Peyer's patch (tissue), 4 donors: ENCODE measurements around the gene FBRSL1.

Experiments
- POLR2A ChIP-seq, 2 donors: fragments of 450-650 bp; IDR thresholded peaks; one replicate each; pipeline ENCODE4 v1.5.1; 2017; ENCODE audit warnings: antibody characterized with exemption in 2 of 2, mild to moderate bottlenecking in 2 of 2, moderate library complexity in 2 of 2
- TF ChIP-seq, protein P1 (sequence below), 6 experiments: fragments of 450-650 bp in 4 of 6; fragments of 200-600 bp in 2 of 6; sonication (generic) in 1 of 6; IDR thresholded peaks; one replicate each; pipeline ENCODE4 v1.5.1; 2017 to 2019; ENCODE audit warnings: antibody characterized with exemption in 6 of 6, mild to moderate bottlenecking in 3 of 6, moderate library complexity in 1 of 6

DNA sequence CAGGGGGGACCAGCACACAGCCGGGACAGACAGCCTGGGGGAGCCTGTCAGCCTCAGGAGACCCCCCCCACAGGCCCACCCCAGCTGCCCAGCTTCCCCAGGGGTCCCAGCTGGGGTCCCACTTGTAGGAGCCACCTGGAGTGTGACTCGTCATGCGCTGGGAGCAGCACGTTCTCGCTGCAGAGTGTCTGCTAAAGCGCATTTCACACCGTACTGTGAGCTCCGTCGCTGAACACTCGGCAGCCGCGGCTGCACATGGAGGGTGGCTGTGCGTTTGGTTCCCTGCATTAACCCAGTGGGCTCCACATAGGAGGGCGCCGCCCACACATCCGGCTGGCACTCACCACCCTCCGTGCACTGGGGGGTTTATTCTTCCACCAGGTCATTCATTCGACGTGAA is 56.7 kb downstream of the FBRSL1 start:
- TF ChIP-seq, protein P1, sequence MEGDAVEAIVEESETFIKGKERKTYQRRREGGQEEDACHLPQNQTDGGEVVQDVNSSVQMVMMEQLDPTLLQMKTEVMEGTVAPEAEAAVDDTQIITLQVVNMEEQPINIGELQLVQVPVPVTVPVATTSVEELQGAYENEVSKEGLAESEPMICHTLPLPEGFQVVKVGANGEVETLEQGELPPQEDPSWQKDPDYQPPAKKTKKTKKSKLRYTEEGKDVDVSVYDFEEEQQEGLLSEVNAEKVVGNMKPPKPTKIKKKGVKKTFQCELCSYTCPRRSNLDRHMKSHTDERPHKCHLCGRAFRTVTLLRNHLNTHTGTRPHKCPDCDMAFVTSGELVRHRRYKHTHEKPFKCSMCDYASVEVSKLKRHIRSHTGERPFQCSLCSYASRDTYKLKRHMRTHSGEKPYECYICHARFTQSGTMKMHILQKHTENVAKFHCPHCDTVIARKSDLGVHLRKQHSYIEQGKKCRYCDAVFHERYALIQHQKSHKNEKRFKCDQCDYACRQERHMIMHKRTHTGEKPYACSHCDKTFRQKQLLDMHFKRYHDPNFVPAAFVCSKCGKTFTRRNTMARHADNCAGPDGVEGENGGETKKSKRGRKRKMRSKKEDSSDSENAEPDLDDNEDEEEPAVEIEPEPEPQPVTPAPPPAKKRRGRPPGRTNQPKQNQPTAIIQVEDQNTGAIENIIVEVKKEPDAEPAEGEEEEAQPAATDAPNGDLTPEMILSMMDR (IDR thresholded peaks at IDR 0.05): no peak
- TF ChIP-seq POLR2A (IDR thresholded peaks at IDR 0.05): no peak
